ENCODE results near the gene FADS3.

Gene FADS3

GRCh38 chr11:61837411-61838005 is 53.8 kb downstream of the FADS3 start:
- no peak for DNase-seq (ENCODE audit: low read depth in 2 of 2)

GRCh38 chr11:61836193-61836592 is 55.2 kb downstream of the FADS3 start:
- DNase-seq (ENCODE audit: low read depth in 2 of 2): no peak

- peak in 1 of 2 donors; percentile 40 for DNase-seq (ENCODE audit: low read depth in 2 of 2)
Measured at GRCh38 chr11:61834278-61835048, 56.9 kb downstream of the FADS3 start.

DNA sequence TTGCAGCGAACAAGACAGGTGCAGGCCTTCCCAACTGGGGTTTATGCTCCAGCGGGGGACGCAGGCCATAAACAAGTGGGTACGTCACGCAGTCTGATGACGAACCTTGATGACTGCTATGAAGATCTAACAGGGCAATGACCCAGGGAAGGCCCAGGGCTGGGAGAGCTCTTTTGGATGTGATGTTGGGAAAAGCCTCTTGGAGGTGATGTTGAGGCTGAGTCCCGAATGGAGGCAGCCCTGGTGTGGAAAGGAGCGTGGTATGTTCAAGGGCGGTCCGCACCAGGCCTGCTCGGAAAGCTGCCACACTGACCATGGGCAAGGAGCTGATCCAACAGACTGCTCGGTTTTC is 57.4 kb downstream of the FADS3 start:
- DNase-seq (ENCODE audit: low read depth in 2 of 2): no peak

GRCh38 chr11:61833471-61833870 is 57.9 kb downstream of the FADS3 start:
- DNase-seq (ENCODE audit: low read depth in 2 of 2): no peak

- DNase-seq (ENCODE audit: low read depth in 2 of 2): no peak
Measured at GRCh38 chr11:61832754-61833153, 58.6 kb downstream of the FADS3 start.

GRCh38 chr11:61832207-61832606 is 59.1 kb downstream of the FADS3 start:
- no peak for DNase-seq (ENCODE audit: low read depth in 2 of 2)

DNA sequence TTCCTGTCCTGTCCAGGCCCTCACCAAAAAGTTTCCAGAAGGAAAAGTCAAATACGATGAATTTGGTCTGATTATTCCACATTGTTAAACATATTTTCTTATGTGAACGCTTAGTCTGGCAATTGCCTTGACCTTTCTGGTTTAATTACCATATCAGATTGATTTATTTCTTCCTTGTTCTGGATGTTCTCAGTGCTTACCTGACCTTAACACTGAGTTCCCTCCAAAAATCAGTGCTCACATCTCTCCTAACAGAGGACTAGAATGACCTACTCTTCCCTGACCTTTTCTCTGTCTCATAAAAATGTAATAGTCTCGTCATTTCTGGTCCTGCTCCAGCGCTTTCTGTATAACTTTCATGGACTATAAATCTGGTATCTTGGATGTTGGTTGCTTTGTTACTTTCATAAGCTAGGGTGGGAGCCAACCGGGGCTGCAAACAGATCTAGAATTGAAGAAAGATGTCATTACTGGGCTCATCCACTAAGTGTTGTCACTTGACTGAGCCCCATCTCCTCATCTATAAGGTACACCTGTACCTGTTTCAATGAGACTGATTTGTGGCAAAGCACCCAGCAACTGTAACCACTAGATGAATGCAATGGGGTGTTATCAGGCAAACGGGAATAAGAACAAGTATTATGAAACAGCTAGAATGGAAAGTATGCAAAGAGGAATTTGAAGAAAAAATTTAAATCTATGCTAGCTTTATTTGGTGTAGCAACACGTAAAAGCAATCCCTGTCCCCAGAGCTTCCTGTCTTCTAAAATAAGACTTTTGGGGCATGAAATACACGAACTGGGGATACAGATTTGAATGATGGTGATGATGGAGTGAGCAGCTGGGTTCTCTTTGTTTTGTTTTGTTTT is 60.9 kb downstream of the FADS3 start:
- DNase-seq (ENCODE audit: low read depth in 2 of 2): no peak

GRCh38 chr11:61829806-61830205 is 61.5 kb downstream of the FADS3 start:
- DNase-seq (ENCODE audit: low read depth in 2 of 2): no peak

- DNase-seq (ENCODE audit: low read depth in 2 of 2): peak in 1 of 2 donors; percentile 38
Measured at GRCh38 chr11:61828629-61829407, 62.5 kb downstream of the FADS3 start.

- no peak for DNase-seq (ENCODE audit: low read depth in 2 of 2)
Measured at GRCh38 chr11:61828379-61828628, 63.0 kb downstream of the FADS3 start.

DNA sequence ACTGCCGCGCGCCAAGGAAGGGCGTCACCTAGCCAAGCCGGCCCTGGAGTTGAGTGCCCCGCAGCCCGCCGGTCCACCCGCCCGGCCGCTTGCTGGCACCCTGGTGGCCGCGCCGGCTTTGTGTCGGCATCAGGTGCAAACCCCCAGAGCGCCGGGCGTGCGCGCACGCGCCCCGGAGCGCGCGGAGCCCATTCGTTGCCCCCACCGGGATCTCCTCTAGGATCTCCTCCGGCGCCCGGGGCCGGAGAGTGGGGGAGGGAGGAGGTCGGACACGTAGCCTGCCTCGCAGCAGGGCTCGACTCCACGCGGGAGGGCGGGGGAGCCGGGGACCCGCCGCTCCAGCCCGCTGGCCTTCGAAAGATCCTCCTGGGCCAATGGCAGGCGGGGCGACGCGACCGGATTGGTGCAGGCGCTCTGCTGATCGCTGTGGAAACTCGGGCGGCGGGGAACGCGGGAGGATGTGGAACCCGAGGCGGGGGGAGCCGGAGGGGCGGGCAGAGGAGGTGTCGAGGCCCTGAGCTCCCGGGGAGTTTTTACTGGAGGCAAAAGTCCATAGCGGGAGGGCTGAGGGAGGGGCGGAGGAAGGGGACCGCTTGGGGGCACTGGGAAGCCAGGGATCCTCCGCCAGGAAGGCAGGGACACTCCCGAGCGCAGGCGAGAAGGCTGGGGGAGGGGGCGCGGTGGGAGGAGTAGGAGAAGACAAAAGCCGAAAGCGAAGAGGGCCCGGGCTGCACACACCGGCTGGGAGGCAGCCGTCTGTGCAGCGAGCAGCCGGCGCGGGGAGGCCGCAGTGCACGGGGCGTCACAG is 63.6 kb downstream of the FADS3 start, which contains the start of gene FADS2:
Gene FADS2, plus strand, starts transcription at position 730 of the 808 bp plus-strand sequence. CDS start 91 bp downstream, outside the sequence.
- DNase-seq (ENCODE audit: low read depth in 2 of 2): peak; percentile 75 to 76

DNA sequence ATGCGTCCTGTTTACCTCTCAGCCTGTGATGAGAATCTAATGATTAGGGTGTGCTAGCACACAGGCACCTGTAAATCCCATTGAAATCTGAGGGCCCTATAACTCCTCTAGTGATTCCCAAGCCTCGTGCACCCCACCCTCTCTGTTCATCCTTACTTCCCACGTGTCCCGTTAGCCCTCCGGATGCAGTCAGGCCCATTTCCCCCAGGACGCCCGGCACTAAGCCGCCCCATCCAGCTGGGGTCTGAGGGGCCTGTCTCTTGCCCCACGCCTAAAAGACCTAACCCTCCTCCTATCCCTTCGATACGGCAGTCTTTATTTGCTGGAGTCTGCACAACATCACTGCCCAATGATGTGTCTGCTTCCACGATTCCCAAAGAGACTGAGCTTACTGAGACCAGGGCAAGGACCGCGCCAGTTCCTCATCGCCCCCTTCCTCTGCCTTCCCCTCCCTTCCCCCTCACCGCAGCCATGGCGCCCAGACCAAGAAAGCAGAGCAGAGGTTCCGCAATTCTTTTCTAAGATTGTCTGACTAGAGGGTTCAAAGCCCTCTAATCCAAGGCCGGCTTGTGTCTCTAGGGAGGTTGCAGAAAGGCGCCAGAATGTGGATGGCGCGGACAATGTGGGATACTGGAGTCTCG is 64.3 kb downstream of the FADS3 start:
- DNase-seq (ENCODE audit: low read depth in 2 of 2): no peak

All from stimulated activated CD8-positive, alpha-beta memory T cell treated with anti-CD3 and anti-CD28 coated beads, Interleukin-2, amount 100 ng/mL, for 48 hours (primary cell).